ENCODE measurements around the gene FAXC. TPM values are rescaled to one million over a fixed set of nuclear protein-coding genes. Genes with fewer than 3 reads are reported as not detected.
"Not testable (repeated sequence)": the region's sequence is repeated elsewhere in the genome, so short reads cannot be mapped to it uniquely, and the experiment has no call there.

Gene FAXC
- total and polyA plus RNA-seq, 3 experiments from 2014 or later = not detected

DNA sequence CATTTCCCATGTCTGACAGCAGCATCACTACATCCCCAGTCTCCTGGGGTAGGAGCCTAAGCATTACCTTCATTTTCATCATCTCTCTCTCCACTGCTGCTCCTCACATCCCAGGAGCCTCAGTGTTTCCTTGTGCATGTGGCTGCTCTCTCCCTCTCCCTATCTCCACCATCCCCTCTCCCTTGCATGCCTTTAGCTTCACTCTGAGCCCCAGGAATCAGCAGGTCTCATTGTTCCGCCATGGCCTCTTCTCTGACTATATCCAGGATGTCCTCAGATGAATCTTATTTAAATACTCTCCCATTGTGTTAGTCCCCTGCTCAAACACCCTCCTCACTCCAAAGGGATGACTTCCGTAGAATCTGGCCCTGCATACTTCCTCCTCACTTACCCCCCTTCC, 79.4 kb downstream of the FAXC start:
- Histone ChIP-seq H3K27ac (ENCODE audit: low read depth, low read length) (no peak overlapping the region), H3K4me1 (ENCODE audit: insufficient read depth, low read length) (no peaks in the 10 kb centered on the region), H3K36me3 (ENCODE audit: insufficient read depth, low read length) (no peaks in the 10 kb centered on the region), H3K4me3 (ENCODE audit: low read length) (no peak overlapping the region), H3K27me3 (ENCODE audit: insufficient read depth, low read length, poor library complexity, severe bottlenecking) (no peaks in the 10 kb centered on the region), H3K9me3 (ENCODE audit: low read length) (no peaks in the 10 kb centered on the region)
- Mint-ChIP-seq H3K27me3 (peaks cover 0 to 21% of the 10 kb centered on the region in 2 donors), H3K4me1 (no peaks in the 10 kb centered on the region), H3K9me3 (peaks cover 0 to 3% (median 0%) of the 10 kb centered on the region in 5 donors), H3K36me3 (no peaks in the 10 kb centered on the region), H3K4me3 (no peak overlapping the region), H3K27ac (no peak overlapping the region)
- POLR2A ChIA-PET = no interaction called here
- CTCF ChIA-PET = no interaction called here
- DNase-seq = no peak

DNA sequence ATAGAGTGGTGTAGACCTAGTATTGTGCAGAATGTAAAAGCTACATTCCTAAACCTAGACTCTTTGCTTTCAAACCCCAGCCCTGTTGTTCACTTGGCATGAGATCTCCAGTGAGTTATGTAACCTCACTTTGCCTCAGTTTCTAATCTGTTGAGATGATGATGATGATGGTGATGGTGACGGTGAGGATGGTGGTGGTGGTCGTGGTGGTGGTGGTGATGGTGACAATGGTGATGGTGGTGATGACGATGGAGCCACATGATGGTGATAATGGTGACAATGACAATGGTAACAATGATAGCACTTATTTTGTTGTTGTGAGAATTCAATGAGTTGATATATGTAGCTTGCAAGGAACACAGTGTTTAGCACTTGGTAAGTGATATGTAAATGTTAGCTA, 80.3 kb downstream of the FAXC start:
- Mint-ChIP-seq H3K36me3 (no peaks in the 10 kb centered on the region), H3K27me3 (peaks cover 0 to 18% of the 10 kb centered on the region in 2 donors), H3K9me3 (peaks cover 0 to 3% (median 0%) of the 10 kb centered on the region in 5 donors), H3K4me3 (no peak overlapping the region), H3K27ac (no peak overlapping the region), H3K4me1 (no peaks in the 10 kb centered on the region)
- Histone ChIP-seq H3K9me3 (ENCODE audit: low read length) (no peaks in the 10 kb centered on the region), H3K27ac (ENCODE audit: low read depth, low read length) (no peak overlapping the region), H3K4me1 (ENCODE audit: insufficient read depth, low read length) (no peaks in the 10 kb centered on the region), H3K4me3 (ENCODE audit: low read length) (no peak overlapping the region), H3K27me3 (ENCODE audit: insufficient read depth, low read length, poor library complexity, severe bottlenecking) (no peaks in the 10 kb centered on the region), H3K36me3 (ENCODE audit: insufficient read depth, low read length) (no peaks in the 10 kb centered on the region)
- ChIA-PET CTCF (no interaction called here), POLR2A (no interaction called here)
- DNase-seq = no peak

DNA sequence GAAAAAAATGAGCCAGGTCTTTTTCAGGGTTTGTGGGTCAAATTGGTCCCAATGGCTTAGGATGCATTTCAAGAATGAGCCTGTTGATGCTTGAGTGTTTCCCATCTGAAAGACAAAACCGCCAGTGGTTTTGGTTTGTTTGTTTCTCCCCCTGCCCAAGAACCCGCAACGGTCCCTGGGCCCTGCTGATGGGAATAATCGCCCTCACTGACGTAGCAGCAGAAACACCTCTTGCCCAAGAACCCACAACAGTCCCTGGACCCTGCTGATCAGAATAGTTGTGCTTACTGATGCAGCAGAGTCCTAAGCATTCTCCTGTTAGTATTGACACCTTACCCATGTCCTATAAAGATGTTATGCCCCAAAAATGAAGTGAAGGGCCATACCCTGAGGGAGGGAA, 82.5 kb downstream of the FAXC start:
- CTCF ChIA-PET, H3K4me3 Mint-ChIP-seq: not testable (repeated sequence)

DNA sequence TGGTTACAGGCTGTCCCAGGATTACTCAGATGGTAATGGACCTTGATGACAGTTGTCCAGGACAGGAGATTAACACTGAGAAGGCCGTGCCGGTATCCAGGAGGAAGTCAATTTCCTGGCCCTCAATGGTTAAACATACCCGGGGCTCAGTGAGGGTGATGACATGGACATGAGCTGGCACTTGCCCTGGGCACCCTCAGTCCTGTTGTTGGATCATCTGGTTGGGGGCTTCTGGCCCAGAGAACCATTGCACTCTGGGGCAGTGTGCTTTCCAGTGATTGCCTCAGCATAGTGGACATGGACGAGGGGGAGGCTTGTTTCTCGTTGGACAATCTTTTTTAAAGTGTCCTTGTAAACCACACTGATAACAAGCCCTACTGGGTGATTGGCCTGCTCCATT, 84.0 kb downstream of the FAXC start:
- H3K27ac Mint-ChIP-seq; H3K4me3 ChIP-seq (ENCODE audit: low read length); H3K9me3 Mint-ChIP-seq; H3K27me3 ChIP-seq (ENCODE audit: insufficient read depth, low read length, poor library complexity, severe bottlenecking); H3K4me1 Mint-ChIP-seq; H3K27ac ChIP-seq (ENCODE audit: low read depth, low read length); CTCF ChIA-PET; H3K36me3 Mint-ChIP-seq; DNase-seq; H3K9me3 ChIP-seq (ENCODE audit: low read length); POLR2A ChIA-PET; H3K4me3 Mint-ChIP-seq; H3K4me1 ChIP-seq (ENCODE audit: insufficient read depth, low read length); H3K27me3 Mint-ChIP-seq; H3K36me3 ChIP-seq (ENCODE audit: insufficient read depth, low read length): not testable (repeated sequence)

More for the DNA sequence above, 82.5 kb downstream of the FAXC start:
- DNase-seq; H3K27me3 ChIP-seq (ENCODE audit: insufficient read depth, low read length, poor library complexity, severe bottlenecking); H3K36me3 Mint-ChIP-seq; H3K4me1 Mint-ChIP-seq; H3K27me3 Mint-ChIP-seq; H3K27ac Mint-ChIP-seq; H3K27ac ChIP-seq (ENCODE audit: low read depth, low read length); POLR2A ChIA-PET; H3K4me3 ChIP-seq (ENCODE audit: low read length); H3K4me1 ChIP-seq (ENCODE audit: insufficient read depth, low read length); H3K9me3 Mint-ChIP-seq; H3K9me3 ChIP-seq (ENCODE audit: low read length); H3K36me3 ChIP-seq (ENCODE audit: insufficient read depth, low read length): not testable (repeated sequence)

DNA sequence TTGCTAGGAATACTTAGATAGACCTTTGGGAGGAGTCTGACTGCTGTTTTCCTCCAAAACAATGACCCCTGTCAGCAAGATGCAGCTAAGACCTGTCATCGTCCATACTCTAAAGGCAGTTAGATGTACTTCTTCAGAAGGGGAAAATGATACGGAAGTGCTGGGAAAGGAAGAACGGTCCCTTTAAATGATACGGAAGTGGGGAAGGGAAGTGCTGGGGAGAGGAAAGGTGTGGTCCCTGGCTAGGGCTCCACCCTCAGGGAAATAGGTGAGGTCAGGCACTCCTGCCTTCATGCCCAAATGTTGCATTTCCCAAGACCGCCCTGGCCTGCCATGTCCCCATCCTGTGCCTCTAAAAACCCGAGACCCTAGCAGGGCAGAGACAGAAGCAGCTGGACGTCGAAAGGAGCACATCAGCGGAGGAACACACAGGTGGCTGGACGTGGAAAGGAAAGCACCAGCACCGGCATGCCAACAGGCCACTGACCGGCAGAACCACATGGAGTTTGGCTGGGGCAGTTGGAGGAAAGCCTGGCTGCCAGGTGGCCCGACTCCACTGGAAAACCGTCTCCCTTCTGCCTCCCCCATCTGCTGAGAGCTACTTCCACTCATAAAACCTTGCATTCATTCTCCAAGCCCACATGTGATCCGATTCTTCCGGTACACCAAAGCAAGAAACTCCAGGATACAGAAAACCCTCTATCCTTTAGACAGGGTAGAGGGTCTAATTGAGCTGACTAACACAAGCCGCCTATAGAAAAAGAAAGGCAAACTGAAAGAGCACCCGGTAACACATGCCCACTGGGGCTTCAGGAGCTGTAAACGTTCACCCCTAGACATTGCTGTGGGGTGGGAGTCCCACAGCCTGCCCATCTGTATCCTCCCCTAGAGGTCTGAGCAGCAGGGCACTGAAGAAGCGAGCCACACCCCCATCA, 94.6 kb downstream of the FAXC start:
- POLR2A ChIA-PET = no interaction called here
- CTCF ChIA-PET = no interaction called here
- H3K27me3 ChIP-seq (ENCODE audit: insufficient read depth, low read length, poor library complexity, severe bottlenecking) = no peaks in the 10 kb centered on the region
- Mint-ChIP-seq H3K4me3 (no peak overlapping the region), H3K27ac (peak overlapping the region in 1 of 8 donors; percentile 30), H3K27me3 (peaks cover 3 to 11% of the 10 kb centered on the region in 2 donors), H3K4me1 (no peaks in the 10 kb centered on the region), H3K36me3 (no peaks in the 10 kb centered on the region), H3K9me3 (no peaks in the 10 kb centered on the region)
- H3K36me3 ChIP-seq (ENCODE audit: insufficient read depth, low read length) = no peaks in the 10 kb centered on the region
- H3K4me1 ChIP-seq (ENCODE audit: insufficient read depth, low read length) = no peaks in the 10 kb centered on the region
- no peak overlapping the region for H3K27ac ChIP-seq (ENCODE audit: low read depth, low read length)
- DNase-seq = no peak
- no peak overlapping the region for H3K4me3 ChIP-seq (ENCODE audit: low read length)
- no peaks in the 10 kb centered on the region for H3K9me3 ChIP-seq (ENCODE audit: low read length)

DNA sequence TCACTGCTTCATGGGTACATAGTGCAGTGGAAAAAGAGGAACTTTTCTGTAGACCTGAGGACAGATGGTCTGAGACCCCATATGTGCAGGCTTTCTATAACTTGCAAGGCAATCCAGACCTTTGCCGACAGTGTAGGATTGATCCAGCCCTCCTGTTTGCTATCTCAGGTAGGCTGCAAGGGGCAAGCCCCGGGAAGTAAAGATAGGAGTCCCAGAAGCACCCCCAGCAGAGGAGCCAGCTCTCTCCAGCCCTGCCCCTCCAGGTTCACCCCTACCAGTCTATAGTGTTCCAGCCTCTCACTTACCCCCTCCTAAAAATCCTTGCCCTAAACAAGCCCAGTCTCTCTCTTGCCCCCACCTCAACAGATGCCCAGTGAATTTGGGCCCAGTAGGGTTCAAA, 96.2 kb downstream of the FAXC start:
- ChIA-PET POLR2A (no interaction called here), CTCF (no interaction called here)
- Mint-ChIP-seq H3K36me3 (no peaks in the 10 kb centered on the region), H3K4me1 (no peaks in the 10 kb centered on the region), H3K27me3 (peaks cover 3 to 14% of the 10 kb centered on the region in 2 donors), H3K27ac (no peak overlapping the region), H3K4me3 (no peak overlapping the region), H3K9me3 (no peaks in the 10 kb centered on the region)
- no peaks in the 10 kb centered on the region for H3K36me3 ChIP-seq (ENCODE audit: insufficient read depth, low read length)
- no peak overlapping the region for H3K4me3 ChIP-seq (ENCODE audit: low read length)
- no peak for DNase-seq
- no peak overlapping the region for H3K27ac ChIP-seq (ENCODE audit: low read depth, low read length)
- H3K4me1 ChIP-seq (ENCODE audit: insufficient read depth, low read length) = no peaks in the 10 kb centered on the region
- no peaks in the 10 kb centered on the region for H3K27me3 ChIP-seq (ENCODE audit: insufficient read depth, low read length, poor library complexity, severe bottlenecking)
- no peaks in the 10 kb centered on the region for H3K9me3 ChIP-seq (ENCODE audit: low read length)

DNA sequence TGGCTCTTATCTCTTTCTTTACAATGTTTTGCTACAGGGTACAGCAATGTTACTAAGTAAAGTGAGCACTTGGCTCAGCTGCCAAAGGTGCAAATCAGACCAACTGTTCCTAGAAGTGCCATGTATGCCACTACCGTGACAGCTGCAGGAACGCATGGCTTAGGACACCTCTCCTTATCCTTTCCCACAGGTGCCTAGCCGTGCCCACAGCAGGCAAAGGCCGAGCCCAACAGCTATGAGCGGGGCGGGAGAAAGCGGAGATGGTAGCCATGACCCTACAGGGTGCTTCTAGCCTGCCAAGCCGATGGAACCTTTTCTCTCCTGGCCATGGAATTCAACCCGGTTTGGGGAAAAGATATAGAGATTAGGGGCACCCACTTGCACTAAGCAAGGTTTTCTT, 97.1 kb downstream of the FAXC start:
- no peaks in the 10 kb centered on the region for H3K4me1 ChIP-seq (ENCODE audit: insufficient read depth, low read length)
- CTCF ChIA-PET = no interaction called here
- no peaks in the 10 kb centered on the region for H3K36me3 ChIP-seq (ENCODE audit: insufficient read depth, low read length)
- H3K27ac ChIP-seq (ENCODE audit: low read depth, low read length) = no peak overlapping the region
- POLR2A ChIA-PET = no interaction called here
- Mint-ChIP-seq H3K27ac (no peak overlapping the region), H3K9me3 (no peaks in the 10 kb centered on the region), H3K4me3 (no peak overlapping the region), H3K27me3 (peaks cover 6 to 14% of the 10 kb centered on the region in 2 donors), H3K36me3 (no peaks in the 10 kb centered on the region), H3K4me1 (no peaks in the 10 kb centered on the region)
- DNase-seq = no peak
- H3K9me3 ChIP-seq (ENCODE audit: low read length) = no peaks in the 10 kb centered on the region
- no peak overlapping the region for H3K4me3 ChIP-seq (ENCODE audit: low read length)
- H3K27me3 ChIP-seq (ENCODE audit: insufficient read depth, low read length, poor library complexity, severe bottlenecking) = no peaks in the 10 kb centered on the region

DNA sequence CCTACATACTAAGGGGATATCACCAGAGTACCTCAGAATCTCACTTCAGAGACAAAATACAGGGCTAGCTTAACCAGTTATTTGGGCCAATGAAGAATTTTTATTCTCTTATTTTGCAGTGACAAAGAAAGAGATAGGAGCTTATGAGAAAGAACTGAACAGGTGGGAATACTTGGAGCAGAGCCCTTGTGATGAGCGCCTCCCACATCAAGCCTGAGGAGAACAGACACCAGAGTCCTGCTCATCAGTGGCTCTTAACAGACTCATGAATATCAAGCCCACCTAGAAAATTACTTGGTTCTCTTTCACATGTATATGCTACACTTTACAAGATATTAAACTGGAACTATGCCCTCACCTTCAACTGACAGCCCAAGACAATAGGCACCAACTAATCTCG, 99.0 kb downstream of the FAXC start:
- no peak overlapping the region for H3K4me3 Mint-ChIP-seq
- H3K9me3 ChIP-seq (ENCODE audit: low read length) = no peaks in the 10 kb centered on the region
- peaks cover 6 to 11% of the 10 kb centered on the region in 2 donors for H3K27me3 Mint-ChIP-seq
- CTCF ChIA-PET = no interaction called here
- H3K27ac ChIP-seq (ENCODE audit: low read depth, low read length) = no peak overlapping the region
- POLR2A ChIA-PET = no interaction called here
- no peaks in the 10 kb centered on the region for H3K4me1 ChIP-seq (ENCODE audit: insufficient read depth, low read length)
- H3K36me3 ChIP-seq (ENCODE audit: insufficient read depth, low read length) = no peaks in the 10 kb centered on the region
- no peak overlapping the region for H3K4me3 ChIP-seq (ENCODE audit: low read length)
- H3K27ac Mint-ChIP-seq = no peak overlapping the region
- no peak for DNase-seq
- H3K36me3 Mint-ChIP-seq = no peaks in the 10 kb centered on the region
- H3K4me1 Mint-ChIP-seq = no peaks in the 10 kb centered on the region
- H3K9me3 Mint-ChIP-seq = no peaks in the 10 kb centered on the region
- H3K27me3 ChIP-seq (ENCODE audit: insufficient read depth, low read length, poor library complexity, severe bottlenecking) = no peaks in the 10 kb centered on the region

Measured in CD8-positive, alpha-beta memory T cell (primary cell).